ENCODE data around the gene GALNT7.

The GALNT7 gene

GRCh38 chr4:173185847-173186510, 17.4 kb downstream of the GALNT7 start (continued):
- TF ChIP-seq ZNF645 (tag by site-specific recombination; IDR thresholded peaks at IDR 0.05): no peak
- TF ChIP-seq ZXDB (tag by site-specific recombination; IDR thresholded peaks at IDR 0.05): no peak
- TF ChIP-seq ZSCAN18 (tag by site-specific recombination; IDR thresholded peaks at IDR 0.05): no peak
- TF ChIP-seq ZSCAN30 (tag by site-specific recombination; IDR thresholded peaks at IDR 0.05): no peak
- TF ChIP-seq ZNF274 (IDR thresholded peaks at IDR 0.05; ENCODE audit: low read length): no peak
- no peak for TF ChIP-seq ZNF274 (tag by site-specific recombination; IDR thresholded peaks at IDR 0.05; ENCODE audit: borderline replicate concordance)
- TF ChIP-seq ZNF16 (tag by site-specific recombination; IDR thresholded peaks at IDR 0.05; ENCODE audit: low read depth): no peak
- no peak for TF ChIP-seq KLF1 (tag by site-specific recombination; IDR thresholded peaks at IDR 0.05)
- TF ChIP-seq HOXA7 (CRISPR knock-in tag; IDR thresholded peaks at IDR 0.05; ENCODE audit: borderline replicate concordance): no peak
- TF ChIP-seq ZNF211 (tag by site-specific recombination; IDR thresholded peaks at IDR 0.05; ENCODE audit: low read depth): no peak
- no peak for TF ChIP-seq ZNF660 (tag by site-specific recombination; IDR thresholded peaks at IDR 0.05)
- no peak for TF ChIP-seq MZF1 (tag by site-specific recombination; IDR thresholded peaks at IDR 0.05; ENCODE audit: borderline replicate concordance)
- TF ChIP-seq ZNF398 (tag by site-specific recombination; IDR thresholded peaks at IDR 0.05): no peak
- no peak for TF ChIP-seq ZNF600 (tag by site-specific recombination; IDR thresholded peaks at IDR 0.05)
- TF ChIP-seq BCL6B (tag by site-specific recombination; IDR thresholded peaks at IDR 0.05): no peak
- no peak for TF ChIP-seq SALL2 (tag by site-specific recombination; IDR thresholded peaks at IDR 0.05; ENCODE audit: borderline replicate concordance)
- TF ChIP-seq WT1 (tag by site-specific recombination; IDR thresholded peaks at IDR 0.05): no peak
- TF ChIP-seq ZNF366 (tag by site-specific recombination; conservative IDR thresholded peaks at IDR 0.05): peak; percentile 70
- no peak for TF ChIP-seq BCL11B (tag by site-specific recombination; IDR thresholded peaks at IDR 0.05; ENCODE audit: low read depth)
- no peak for TF ChIP-seq ZBTB26 (tag by site-specific recombination; optimal IDR thresholded peaks at IDR 0.05)
- no peak for TF ChIP-seq YY2 (tag by site-specific recombination; IDR thresholded peaks at IDR 0.05)
- no peak for TF ChIP-seq ZSCAN23 (tag by site-specific recombination; IDR thresholded peaks at IDR 0.05)
- no peak for TF ChIP-seq ZNF777 (tag by site-specific recombination; IDR thresholded peaks at IDR 0.05; ENCODE audit: borderline replicate concordance)
- TF ChIP-seq ZNF133 (tag by site-specific recombination; IDR thresholded peaks at IDR 0.05): no peak
- no peak for TF ChIP-seq ZNF624 (tag by site-specific recombination; IDR thresholded peaks at IDR 0.05)
- no peak for TF ChIP-seq ZBTB7A (tag by site-specific recombination; IDR thresholded peaks at IDR 0.05; ENCODE audit: low read depth)
- no peak for TF ChIP-seq ZNF473 (tag by site-specific recombination; IDR thresholded peaks at IDR 0.05)
- TF ChIP-seq ZNF48 (tag by site-specific recombination; IDR thresholded peaks at IDR 0.05): no peak
- TF ChIP-seq ZNF214 (tag by site-specific recombination; IDR thresholded peaks at IDR 0.05; ENCODE audit: borderline replicate concordance): no peak
- no peak for TF ChIP-seq ZNF132 (tag by site-specific recombination; IDR thresholded peaks at IDR 0.05; ENCODE audit: borderline replicate concordance)
- TF ChIP-seq ZSCAN5A (tag by site-specific recombination; IDR thresholded peaks at IDR 0.05): no peak
- no peak for TF ChIP-seq ZNF354C (tag by site-specific recombination; IDR thresholded peaks at IDR 0.05; ENCODE audit: borderline replicate concordance, low read depth)
- no peak for TF ChIP-seq ZNF510 (tag by site-specific recombination; IDR thresholded peaks at IDR 0.05; ENCODE audit: insufficient replicate concordance)
